Neural progenitor cell (in vitro differentiated cells): Measurements from ENCODE around the gene NEB. TPM values are rescaled to one million over a fixed set of nuclear protein-coding genes. Genes with fewer than 3 reads are reported as not detected.

Source experiments
- DNase-seq: peaks from one replicate; pipeline ENCODE4 v3.0.0-alpha.2; 2016; ENCODE audit warnings: low spot score
- H2AFZ ChIP-seq: fragments of 200-600 bp; sonication (generic); replicated peaks from 2 replicates; pipeline ENCODE4 v1.6.1; 2016; ENCODE audit warnings: antibody characterized with exemption
- H3F3A ChIP-seq: fragments of 200-600 bp; sonication (generic); 2 replicates; pipeline ENCODE4 v1.6.1; 2016; ENCODE audit warnings: antibody characterized with exemption, low read depth
- H3K27ac ChIP-seq: fragments of 200-600 bp; sonication (generic); 2 replicates; pipeline ENCODE4 v1.5.1; 2016; ENCODE audit warnings: mild to moderate bottlenecking
- H3K27me3 ChIP-seq: fragments of 200-600 bp; sonication (generic); 2 replicates; pipeline ENCODE4 v1.6.1; 2016; ENCODE audit warnings: mild to moderate bottlenecking, moderate library complexity
- H3K36me3 ChIP-seq: fragments of 200-600 bp; sonication (generic); 2 replicates; pipeline ENCODE4 v1.5.1; 2016
- H3K4me1 ChIP-seq: fragments of 200-600 bp; sonication (generic); 2 replicates; pipeline ENCODE4 v1.6.1; 2016; ENCODE audit warnings: mixed run types
- H3K4me2 ChIP-seq: fragments of 200-600 bp; sonication (generic); 2 replicates; pipeline ENCODE4 v1.6.1; 2016
- H3K4me3 ChIP-seq: fragments of 200-600 bp; sonication (generic); 2 replicates; pipeline ENCODE4 v1.5.1; 2016
- H3K79me2 ChIP-seq: fragments of 200-600 bp; sonication (generic); 2 replicates; pipeline ENCODE4 v1.6.1; 2016; ENCODE audit warnings: low read depth
- H3K9ac ChIP-seq: fragments of 200-600 bp; sonication (generic); 2 replicates; pipeline ENCODE4 v1.6.1; 2016
- H3K9me3 ChIP-seq: fragments of 200-600 bp; sonication (generic); 2 replicates; pipeline ENCODE4 v1.5.1; 2016; ENCODE audit warnings: low read depth
- H4K20me1 ChIP-seq: fragments of 200-600 bp; sonication (generic); 2 replicates; pipeline ENCODE4 v1.6.1; 2016; ENCODE audit warnings: low read depth
- H3K27ac Mint-ChIP-seq: 3 replicates; pipeline ENCODE4 v1.8.0; 2021; ENCODE audit warnings: mixed read lengths
- H3K27me3 Mint-ChIP-seq: 2 replicates; pipeline ENCODE4 v1.8.0; 2022; ENCODE audit warnings: low read depth, mild to moderate bottlenecking, inconsistent platforms, moderate library complexity, mixed read lengths; ENCODE audit not compliant: insufficient read depth
- H3K36me3 Mint-ChIP-seq: 3 replicates; pipeline ENCODE4 v1.8.0; 2021; ENCODE audit warnings: mixed read lengths
- H3K4me1 Mint-ChIP-seq: 3 replicates; pipeline ENCODE4 v1.8.0; 2021; ENCODE audit warnings: mixed read lengths
- H3K4me3 Mint-ChIP-seq: 3 replicates; pipeline ENCODE4 v1.8.0; 2021; ENCODE audit warnings: mild to moderate bottlenecking, moderate library complexity, mixed read lengths
- H3K9me3 Mint-ChIP-seq: 3 replicates; pipeline ENCODE4 v1.8.0; 2020; ENCODE audit warnings: mixed read lengths
- CTCF ChIP-seq: fragments of 200-600 bp; sonication (generic); IDR thresholded peaks from 2 replicates; pipeline ENCODE4 v1.5.1; 2017; ENCODE audit warnings: antibody characterized with exemption, mild to moderate bottlenecking
- EZH2 ChIP-seq: fragments of 200-600 bp; sonication (generic); IDR thresholded peaks from 2 replicates; pipeline ENCODE4 v1.6.1; 2017; ENCODE audit warnings: antibody characterized with exemption, mild to moderate bottlenecking, moderate library complexity
- EZH2phosphoT487 ChIP-seq: fragments of 200-600 bp; sonication (generic); IDR thresholded peaks from 2 replicates; pipeline ENCODE4 v1.6.1; 2017; ENCODE audit warnings: antibody characterized with exemption
- total RNA-seq: library from RNA; depleted of rRNA; stranded (reverse); fragments of >200 nt; gene quantifications from 2 replicates; pipeline ENCODE4 v1.2.3, GENCODE V29; 2015; ENCODE audit warnings: low replicate concordance

The NEB gene
- total RNA-seq, 1 donor from 2014 or later = 0.49 TPM

DNA sequence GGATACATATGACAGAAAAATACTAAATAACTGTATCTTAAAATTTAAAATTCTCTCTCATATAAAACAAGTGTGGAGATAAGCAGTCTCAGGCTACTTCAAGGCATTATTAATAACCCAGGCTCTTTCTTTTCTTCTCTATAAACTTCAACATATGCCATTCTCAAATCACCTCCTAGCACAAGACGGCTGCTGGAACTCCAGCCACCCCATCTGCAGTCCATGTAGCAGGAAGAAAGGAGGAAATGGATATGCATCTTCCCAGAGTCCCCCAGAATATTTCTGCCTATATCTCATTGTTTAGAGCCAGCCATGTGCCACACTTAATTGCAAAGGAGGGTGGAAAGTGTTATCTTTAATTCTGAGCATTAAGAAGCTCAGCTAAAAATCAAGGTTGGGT lies 35.3 kb upstream of the NEB start:
- Histone ChIP-seq H3K27me3 (no peaks in the 10 kb centered on the region), H4K20me1 (no peaks in the 10 kb centered on the region), H2AFZ (no peak overlapping the region), H3K79me2 (no peaks in the 10 kb centered on the region), H3K4me2 (no peak overlapping the region), H3K9ac (no peak overlapping the region), H3K27ac (no peak overlapping the region), H3F3A (no peaks in the 10 kb centered on the region), H3K9me3 (no peaks in the 10 kb centered on the region), H3K4me1 (peaks cover 15% of the 10 kb centered on the region), H3K36me3 (no peaks in the 10 kb centered on the region), H3K4me3 (no peak overlapping the region)
- Mint-ChIP-seq H3K4me3 (no peak overlapping the region), H3K4me1 (peaks cover 25% of the 10 kb centered on the region), H3K9me3 (peaks cover 2% of the 10 kb centered on the region), H3K36me3 (peaks cover 5% of the 10 kb centered on the region), H3K27ac (no peak overlapping the region), H3K27me3 (no peaks in the 10 kb centered on the region)
- no peak for DNase-seq
- TF ChIP-seq EZH2phosphoT487 = no peak
- no peak for TF ChIP-seq CTCF
- no peak for TF ChIP-seq EZH2

DNA sequence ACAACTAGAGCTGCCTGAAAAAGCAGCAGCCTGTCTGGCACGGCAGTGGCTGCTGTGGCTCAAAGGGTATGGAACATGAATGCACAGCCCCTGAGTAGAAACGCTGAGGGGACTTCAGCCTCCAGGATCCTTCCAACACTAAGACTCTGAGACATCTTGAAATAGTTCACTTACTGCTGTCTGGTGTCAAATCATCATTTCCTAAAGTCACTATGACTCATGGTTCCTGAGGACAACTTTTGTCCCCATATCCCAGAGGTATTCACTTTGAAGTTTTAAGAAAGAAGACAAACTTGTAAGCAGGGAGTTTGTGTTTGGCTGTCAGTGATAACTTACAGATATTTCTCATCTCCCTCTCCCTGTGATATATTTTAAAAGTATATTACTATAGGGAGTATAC lies 33.3 kb upstream of the NEB start:
- Histone ChIP-seq H3K27me3 (no peaks in the 10 kb centered on the region), H3F3A (no peaks in the 10 kb centered on the region), H3K9me3 (no peaks in the 10 kb centered on the region), H3K36me3 (no peaks in the 10 kb centered on the region), H3K4me3 (no peak overlapping the region), H3K9ac (no peak overlapping the region), H3K4me1 (peaks cover 15% of the 10 kb centered on the region), H3K4me2 (no peak overlapping the region), H3K27ac (no peak overlapping the region), H2AFZ (no peak overlapping the region), H4K20me1 (no peaks in the 10 kb centered on the region), H3K79me2 (no peaks in the 10 kb centered on the region)
- Mint-ChIP-seq H3K27ac (no peak overlapping the region), H3K4me1 (peaks cover 25% of the 10 kb centered on the region), H3K4me3 (no peak overlapping the region), H3K36me3 (peaks cover 8% of the 10 kb centered on the region), H3K27me3 (no peaks in the 10 kb centered on the region), H3K9me3 (peaks cover 2% of the 10 kb centered on the region)
- DNase-seq = peak; percentile 20
- TF ChIP-seq EZH2phosphoT487 = no peak
- TF ChIP-seq EZH2 = no peak
- no peak for TF ChIP-seq CTCF

- no peaks in the 10 kb centered on the region for H4K20me1 ChIP-seq
Measured at GRCh38 chr2:151766437-151767153, 32.3 kb upstream of the NEB start.

More at GRCh38 chr2:151766437-151767153, 32.3 kb upstream of the NEB start:
- no peak overlapping the region for H3K4me3 Mint-ChIP-seq
- H3K4me3 ChIP-seq = no peak overlapping the region
- H2AFZ ChIP-seq = no peak overlapping the region
- no peak overlapping the region for H3K27ac ChIP-seq
- H3K4me1 ChIP-seq = peaks cover 15% of the 10 kb centered on the region
- no peaks in the 10 kb centered on the region for H3K27me3 Mint-ChIP-seq
- no peak overlapping the region for H3K4me2 ChIP-seq
- no peaks in the 10 kb centered on the region for H3K36me3 ChIP-seq
- TF ChIP-seq CTCF (no peak), EZH2 (no peak), EZH2phosphoT487 (no peak)
- H3K9me3 Mint-ChIP-seq = peaks cover 2% of the 10 kb centered on the region
- no peaks in the 10 kb centered on the region for H3K79me2 ChIP-seq
- no peaks in the 10 kb centered on the region for H3K9me3 ChIP-seq
- H3K4me1 Mint-ChIP-seq = peaks cover 25% of the 10 kb centered on the region
- H3K9ac ChIP-seq = no peak overlapping the region
- no peaks in the 10 kb centered on the region for H3F3A ChIP-seq
- DNase-seq = no peak
- H3K27ac Mint-ChIP-seq = peak overlapping the region; percentile 4
- H3K36me3 Mint-ChIP-seq = peaks cover 8% of the 10 kb centered on the region
- no peaks in the 10 kb centered on the region for H3K27me3 ChIP-seq
